ENCODE results near the gene RPS13. TPM values are rescaled to one million over a fixed set of nuclear protein-coding genes. Genes with fewer than 3 reads are reported as not detected.
"Not testable (repeated sequence)": the region's sequence is repeated elsewhere in the genome, so short reads cannot be mapped to it uniquely, and the experiment has no call there.

The RPS13 gene
- polyA plus RNA-seq (2013, experiment 1 of 2; ENCODE audit: insufficient read length), result 842 TPM
- 913 TPM for polyA plus RNA-seq (2013, experiment 2 of 2; ENCODE audit: insufficient read length)

GRCh38 chr11:17077520-17078401, at the start of gene RPS13:
RPS13 (minus strand) TSS chr11:17077667; CDS start chr11:17077641, 26 bp downstream.
- peak; percentile 99 for DNase-seq

- no peak for DNase-seq
Measured at GRCh38 chr11:17121981-17122380, 44.5 kb upstream of the RPS13 start.

GRCh38 chr11:17117262-17117661, 39.8 kb upstream of the RPS13 start:
- DNase-seq, result no peak

GRCh38 chr11:17116117-17116516, 38.6 kb upstream of the RPS13 start:
- no peak for DNase-seq

GRCh38 chr11:17107745-17108144, 30.3 kb upstream of the RPS13 start:
- DNase-seq, result not testable (repeated sequence)

- DNase-seq, result not testable (repeated sequence)
Measured at GRCh38 chr11:17105404-17106040, 28.1 kb upstream of the RPS13 start.

- DNase-seq, result no peak
Measured at GRCh38 chr11:17102462-17102861, 25.0 kb upstream of the RPS13 start.

GRCh38 chr11:17098658-17099057, 21.2 kb upstream of the RPS13 start:
- no peak for DNase-seq

- no peak for DNase-seq
Measured at GRCh38 chr11:17098038-17098437, 20.6 kb upstream of the RPS13 start.

- not testable (repeated sequence) for DNase-seq
Measured at GRCh38 chr11:17085976-17086375, 8.5 kb upstream of the RPS13 start.

GRCh38 chr11:17077240-17077519, 287 bp downstream of the RPS13 start:
- DNase-seq, result no peak

GRCh38 chr11:17076517-17077239, 789 bp downstream of the RPS13 start:
- DNase-seq, result no peak

- DNase-seq, result no peak
Measured at GRCh38 chr11:17075506-17075905, 2.0 kb downstream of the RPS13 start.

GRCh38 chr11:17073370-17074027, 4.0 kb downstream of the RPS13 start:
- DNase-seq, result no peak

GRCh38 chr11:17067417-17067816, 10.1 kb downstream of the RPS13 start:
- no peak for DNase-seq

- DNase-seq, result no peak
Measured at GRCh38 chr11:17066691-17067090, 10.8 kb downstream of the RPS13 start.

GRCh38 chr11:17063171-17064002, 14.1 kb downstream of the RPS13 start:
- peak; percentile 44 for DNase-seq

GRCh38 chr11:17051146-17051545, 26.3 kb downstream of the RPS13 start:
- not testable (repeated sequence) for DNase-seq

GRCh38 chr11:17048491-17048890, 29.0 kb downstream of the RPS13 start:
- not testable (repeated sequence) for DNase-seq

- DNase-seq, result no peak
Measured at GRCh38 chr11:17046690-17047089, 30.8 kb downstream of the RPS13 start.
